ENCODE measurements around the gene HHIPL1.

The HHIPL1 gene

DNA sequence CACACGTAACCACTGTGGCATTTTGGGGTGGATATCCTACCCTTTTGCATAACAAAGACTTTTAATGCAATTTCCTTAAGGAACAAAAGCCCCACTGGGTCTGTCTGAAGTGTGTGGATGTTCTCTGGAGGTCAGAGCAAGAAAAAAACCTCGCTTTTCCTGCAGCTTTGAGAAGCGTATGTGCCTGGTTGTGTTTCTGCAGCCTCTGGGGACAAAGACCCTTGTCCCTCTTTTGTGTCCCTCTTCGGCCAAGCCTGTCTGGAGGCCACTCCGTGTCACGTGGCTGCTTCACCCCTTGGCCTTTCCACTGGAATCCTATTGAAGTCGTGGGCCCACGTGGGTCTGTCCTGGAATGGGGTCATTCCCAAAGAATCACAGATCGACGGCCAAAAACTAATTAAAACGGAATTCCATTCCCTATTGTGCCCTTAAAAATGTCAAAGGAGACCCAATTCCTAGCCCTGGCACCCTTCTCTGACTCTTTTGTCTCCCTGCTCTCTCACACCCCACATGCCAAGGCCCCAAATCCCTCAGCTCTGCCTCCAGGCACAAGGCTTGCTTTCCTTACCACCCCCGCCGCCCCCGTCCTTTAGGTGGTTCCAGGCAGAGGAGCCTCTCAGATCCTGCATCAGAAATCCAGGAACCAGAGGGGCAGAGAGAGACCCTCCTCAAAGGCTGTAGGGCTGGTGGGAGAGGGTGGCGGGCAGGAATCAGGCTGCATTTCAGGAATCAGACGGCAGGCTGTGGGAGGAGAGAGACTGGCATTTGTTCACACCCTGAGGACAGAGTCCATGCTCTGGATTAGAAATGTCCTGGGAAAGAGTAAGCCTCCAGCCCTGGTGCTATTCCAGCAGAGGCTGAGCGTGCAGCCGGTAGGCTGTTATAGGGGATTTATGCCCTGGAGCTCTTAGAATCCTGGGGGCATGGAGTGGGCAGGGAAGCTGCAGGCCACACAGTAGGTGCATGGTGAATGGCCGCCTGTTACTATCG is 26.6 kb downstream of the HHIPL1 start:
- H3K4me3 ChIP-seq, result peak overlapping the region; percentile 73
- no peak overlapping the region for H3K9ac ChIP-seq (ENCODE audit: insufficient read length)
- H3K27ac ChIP-seq, result peak overlapping the region; percentile 96
- H3K9me3 ChIP-seq (ENCODE audit: low read depth, low read length), result no peaks in the 10 kb centered on the region
- H3K36me3 ChIP-seq (ENCODE audit: insufficient read depth, low read length), result no peaks in the 10 kb centered on the region
- TF ChIP-seq FOXP2 (optimal IDR thresholded peaks at IDR 0.05; ENCODE audit: control extremely low read depth, extremely low read length, insufficient read depth) (no peak), EZH2 (IDR thresholded peaks at IDR 0.05) (no peak), POLR2AphosphoS5 (IDR thresholded peaks at IDR 0.05; ENCODE audit: borderline replicate concordance, low read depth, low read length) (no peak)
- no peak for DNase-seq (ENCODE audit: low read depth, low spot score)

GRCh38 chr14:99672506-99673304 is 27.8 kb downstream of the HHIPL1 start:
- TF ChIP-seq POLR2AphosphoS5 (IDR thresholded peaks at IDR 0.05; ENCODE audit: borderline replicate concordance, low read depth, low read length) (no peak), FOXP2 (optimal IDR thresholded peaks at IDR 0.05; ENCODE audit: control extremely low read depth, extremely low read length, insufficient read depth) (no peak), EZH2 (IDR thresholded peaks at IDR 0.05) (no peak)
- peaks cover under 1% of the 10 kb centered on the region; the same call in 1 of the 2 replicates for H3K9me3 ChIP-seq (ENCODE audit: low read depth, low read length)
- H3K4me3 ChIP-seq, result no peak overlapping the region
- no peaks in the 10 kb centered on the region for H3K36me3 ChIP-seq (ENCODE audit: insufficient read depth, low read length)
- no peak for DNase-seq (ENCODE audit: low read depth, low spot score)
- no peak overlapping the region for H3K9ac ChIP-seq (ENCODE audit: insufficient read length)
- peak overlapping the region; percentile 75 for H3K27ac ChIP-seq

DNA sequence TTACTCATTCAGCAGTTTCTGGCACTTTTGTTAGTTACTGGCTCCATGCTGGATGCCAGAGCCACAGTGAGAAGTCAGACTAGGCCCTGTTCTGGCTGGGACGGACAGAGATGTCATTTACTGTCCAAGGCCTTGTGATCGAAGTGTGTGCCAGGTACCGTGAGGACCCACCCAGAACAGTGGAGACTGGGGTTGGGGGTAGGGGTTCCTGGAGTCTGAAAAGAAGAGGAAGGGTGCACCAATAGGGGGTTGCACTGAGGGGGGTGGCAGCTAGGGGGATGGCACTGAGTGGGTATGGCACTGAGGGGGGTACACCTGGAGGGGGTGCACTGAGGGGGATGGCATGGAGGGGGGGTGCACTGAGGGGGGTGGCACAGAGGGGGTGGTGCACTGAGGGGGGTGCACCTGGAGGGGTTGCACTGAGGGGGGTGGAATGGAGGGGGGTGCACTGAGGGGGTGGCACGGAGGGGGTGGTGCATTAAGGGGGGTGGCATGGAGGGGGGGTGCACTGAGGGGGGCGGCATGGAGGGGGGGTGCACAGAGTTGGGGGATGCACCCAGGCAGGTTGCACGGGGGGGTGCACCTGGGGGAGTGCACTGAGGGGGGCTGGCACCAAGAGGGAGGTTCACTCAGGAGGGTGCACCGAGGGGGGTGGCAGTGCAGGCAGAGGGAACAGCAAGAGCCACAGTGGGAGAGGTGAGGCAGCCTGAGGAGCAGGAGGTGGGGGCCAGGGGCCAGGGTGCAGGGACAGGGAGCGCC is 28.6 kb downstream of the HHIPL1 start:
- peak overlapping the region; percentile 75 for H3K27ac ChIP-seq
- no peak for DNase-seq (ENCODE audit: low read depth, low spot score)
- H3K36me3 ChIP-seq (ENCODE audit: insufficient read depth, low read length), result no peaks in the 10 kb centered on the region
- TF ChIP-seq POLR2AphosphoS5 (IDR thresholded peaks at IDR 0.05; ENCODE audit: borderline replicate concordance, low read depth, low read length) (no peak), EZH2 (IDR thresholded peaks at IDR 0.05) (no peak), FOXP2 (optimal IDR thresholded peaks at IDR 0.05; ENCODE audit: control extremely low read depth, extremely low read length, insufficient read depth) (no peak)
- no peak overlapping the region for H3K4me3 ChIP-seq
- no peak overlapping the region for H3K9ac ChIP-seq (ENCODE audit: insufficient read length)
- peaks cover 7% of the 10 kb centered on the region; the same call in 1 of the 2 replicates for H3K9me3 ChIP-seq (ENCODE audit: low read depth, low read length)

DNA sequence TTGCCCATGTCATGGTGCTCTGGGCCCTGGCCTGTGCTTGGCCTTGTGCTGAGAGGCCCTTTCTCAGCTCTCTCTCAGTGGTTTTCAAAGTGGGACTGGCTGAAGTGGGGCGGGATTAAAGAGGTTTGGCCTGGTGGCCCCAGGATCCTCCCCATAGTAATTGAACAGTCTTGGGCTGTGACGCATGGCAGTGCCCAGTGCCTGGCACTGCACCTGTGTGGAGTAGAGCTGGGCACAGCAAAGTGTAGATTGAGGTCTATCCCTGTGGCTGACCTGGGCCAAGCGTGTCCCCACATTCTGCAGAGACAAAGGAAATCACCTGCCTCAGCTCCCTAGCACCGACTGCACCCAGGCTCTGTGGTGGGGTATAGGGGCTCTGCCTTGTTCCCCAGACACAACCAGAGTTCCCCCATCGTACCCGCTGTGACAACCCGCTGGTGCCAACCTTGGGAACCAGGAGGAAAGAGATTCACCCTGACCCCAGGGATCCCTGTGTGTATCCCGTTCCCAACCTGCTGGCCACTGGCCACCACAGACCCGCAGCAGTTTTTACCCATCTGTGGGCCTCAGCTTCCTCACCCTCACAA is 29.2 kb downstream of the HHIPL1 start:
- no peak overlapping the region for H3K4me3 ChIP-seq
- H3K9me3 ChIP-seq (ENCODE audit: low read depth, low read length), result peaks cover 7% of the 10 kb centered on the region; the same call in 1 of the 2 replicates
- no peak overlapping the region for H3K27ac ChIP-seq

DNA sequence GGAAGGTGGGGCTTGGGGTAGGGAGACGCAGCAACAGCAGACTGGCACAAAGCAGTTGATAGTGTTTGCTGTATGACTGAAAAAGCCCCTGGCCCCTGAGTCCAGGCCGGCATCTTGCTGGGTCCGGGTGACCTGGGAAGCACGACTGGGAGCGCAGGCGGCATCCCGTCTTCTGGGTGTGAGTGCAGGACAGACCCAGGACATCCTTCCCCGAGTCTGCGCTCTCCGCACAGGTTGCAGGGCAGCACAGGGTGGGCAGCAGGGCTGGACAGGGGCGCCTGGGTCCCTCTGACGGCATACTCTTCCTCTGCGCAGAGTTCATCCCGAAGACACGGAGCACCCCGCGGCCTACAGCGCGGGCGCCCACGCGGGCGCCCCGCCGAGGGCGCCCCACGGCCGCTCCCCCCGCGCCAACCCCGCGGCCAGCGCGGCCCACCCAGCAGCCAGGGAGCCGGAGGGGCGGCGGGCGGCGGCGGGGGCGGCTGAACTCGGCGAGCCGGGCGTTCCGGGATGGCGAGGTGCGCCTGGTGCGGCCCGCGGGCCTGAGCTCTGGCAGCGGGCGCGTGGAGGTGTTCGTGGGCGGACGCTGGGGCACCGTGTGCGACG is 29.9 kb downstream of the HHIPL1 start:
- H3K9ac ChIP-seq (ENCODE audit: insufficient read length), result no peak overlapping the region
- H3K4me3 ChIP-seq, result no peak overlapping the region
- TF ChIP-seq EZH2 (IDR thresholded peaks at IDR 0.05) (no peak), POLR2AphosphoS5 (IDR thresholded peaks at IDR 0.05; ENCODE audit: borderline replicate concordance, low read depth, low read length) (no peak), FOXP2 (optimal IDR thresholded peaks at IDR 0.05; ENCODE audit: control extremely low read depth, extremely low read length, insufficient read depth) (no peak)
- peaks cover 7% of the 10 kb centered on the region; the same call in 1 of the 2 replicates for H3K9me3 ChIP-seq (ENCODE audit: low read depth, low read length)
- H3K27ac ChIP-seq, result no peak overlapping the region
- H3K36me3 ChIP-seq (ENCODE audit: insufficient read depth, low read length), result no peaks in the 10 kb centered on the region
- no peak for DNase-seq (ENCODE audit: low read depth, low spot score)

More for the DNA sequence above, 29.2 kb downstream of the HHIPL1 start:
- TF ChIP-seq FOXP2 (optimal IDR thresholded peaks at IDR 0.05; ENCODE audit: control extremely low read depth, extremely low read length, insufficient read depth) (no peak), EZH2 (IDR thresholded peaks at IDR 0.05) (no peak), POLR2AphosphoS5 (IDR thresholded peaks at IDR 0.05; ENCODE audit: borderline replicate concordance, low read depth, low read length) (no peak)
- H3K9ac ChIP-seq (ENCODE audit: insufficient read length), result no peak overlapping the region
- no peaks in the 10 kb centered on the region for H3K36me3 ChIP-seq (ENCODE audit: insufficient read depth, low read length)
- no peak for DNase-seq (ENCODE audit: low read depth, low spot score)

DNA sequence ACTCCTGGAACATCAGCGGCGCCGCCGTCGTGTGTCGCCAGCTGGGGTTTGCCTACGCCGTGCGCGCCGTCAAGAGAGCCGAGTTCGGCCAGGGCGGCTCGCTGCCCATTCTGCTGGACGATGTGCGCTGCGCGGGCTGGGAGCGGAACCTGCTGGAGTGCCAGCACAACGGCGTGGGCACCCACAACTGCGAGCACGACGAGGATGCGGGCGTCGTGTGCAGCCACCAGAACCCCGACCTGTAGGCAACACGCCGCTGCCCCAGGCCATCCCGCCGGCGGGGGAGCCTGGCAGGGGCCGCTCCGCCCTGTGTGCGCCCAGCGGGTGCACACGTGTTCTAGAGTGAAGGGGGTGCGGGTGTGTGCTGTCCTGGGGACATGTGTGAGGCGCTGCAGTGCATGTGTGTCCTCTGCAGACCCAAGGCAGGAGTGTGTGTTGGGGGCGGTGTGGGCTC is 30.5 kb downstream of the HHIPL1 start:
- Histone ChIP-seq H3K36me3 (ENCODE audit: insufficient read depth, low read length) (no peaks in the 10 kb centered on the region), H3K9ac (ENCODE audit: insufficient read length) (no peak overlapping the region), H3K9me3 (ENCODE audit: low read depth, low read length) (peaks cover 7% of the 10 kb centered on the region; the same call in 1 of the 2 replicates), H3K4me3 (no peak overlapping the region), H3K27ac (no peak overlapping the region)
- DNase-seq (ENCODE audit: low read depth, low spot score), result no peak
- TF ChIP-seq FOXP2 (optimal IDR thresholded peaks at IDR 0.05; ENCODE audit: control extremely low read depth, extremely low read length, insufficient read depth) (no peak), POLR2AphosphoS5 (IDR thresholded peaks at IDR 0.05; ENCODE audit: borderline replicate concordance, low read depth, low read length) (no peak), EZH2 (IDR thresholded peaks at IDR 0.05) (no peak)

DNA sequence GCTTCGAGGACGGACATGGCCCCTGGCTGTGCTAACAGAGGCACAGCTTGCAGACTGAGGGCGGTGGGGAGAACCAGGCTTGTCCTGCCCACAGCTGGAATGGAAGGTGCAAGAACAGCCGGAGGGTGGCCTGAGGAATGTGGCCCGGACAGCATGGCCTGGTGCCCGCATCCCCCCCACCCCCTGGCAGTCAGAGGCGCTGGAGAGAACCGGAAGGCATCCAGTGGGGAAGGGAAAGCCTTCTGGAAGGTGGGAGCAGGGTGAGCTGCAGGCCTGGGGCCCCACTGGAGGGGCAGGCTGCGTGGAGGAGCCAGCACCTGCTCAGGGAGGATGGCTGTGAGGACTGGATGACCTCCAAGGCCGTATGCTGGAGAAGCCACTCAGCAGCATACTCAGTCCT is 31.0 kb downstream of the HHIPL1 start:
- Histone ChIP-seq H3K9ac (ENCODE audit: insufficient read length) (no peak overlapping the region), H3K4me3 (no peak overlapping the region), H3K36me3 (ENCODE audit: insufficient read depth, low read length) (no peaks in the 10 kb centered on the region), H3K27ac (no peak overlapping the region), H3K9me3 (ENCODE audit: low read depth, low read length) (peaks cover 7% of the 10 kb centered on the region; the same call in 1 of the 2 replicates)
- TF ChIP-seq POLR2AphosphoS5 (IDR thresholded peaks at IDR 0.05; ENCODE audit: borderline replicate concordance, low read depth, low read length), result no peak
- TF ChIP-seq EZH2 (IDR thresholded peaks at IDR 0.05), result no peak
- TF ChIP-seq FOXP2 (optimal IDR thresholded peaks at IDR 0.05; ENCODE audit: control extremely low read depth, extremely low read length, insufficient read depth), result no peak
- DNase-seq (ENCODE audit: low read depth, low spot score), result no peak
